Common myeloid progenitor, CD34-positive (primary cell): Measurements from ENCODE around the gene GRIK1.

Experiments used
- CTCF ChIA-PET: fragments of 350-600 bp; sonication (Branson Sonifier 250); formaldehyde crosslinking; loops from one replicate; lab custom pipeline; 2021; ENCODE audit warnings: antibody characterized with exemption; lab: Charles Lee
- POLR2A ChIA-PET: fragments of 350-600 bp; sonication (Branson Sonifier 250); formaldehyde crosslinking; loops from one replicate; lab custom pipeline; 2021; ENCODE audit warnings: antibody characterized with exemption; lab: Charles Lee
- DNase-seq, 3 donors: peaks; one replicate each; pipeline versions ENCODE4 v3.0.0 to v3.0.0-alpha.2; 2013
- H3K27ac ChIP-seq, 2 experiments: 1 replicate in 1 of 2; 2 replicates in 1 of 2; pipeline ENCODE4 v1.7.0; 2013; ENCODE audit warnings: inconsistent platforms in 2 of 2, low read length in 2 of 2, mild to moderate bottlenecking in 2 of 2, low read depth in 1 of 2, moderate library complexity in 1 of 2; ENCODE audit not compliant: severe bottlenecking in 2 of 2, insufficient read depth in 1 of 2, poor library complexity in 1 of 2
- H3K27me3 ChIP-seq, 5 experiments: replicated peaks in 2 of 5; 1 replicate in 3 of 5; 2 replicates in 2 of 5; pipeline versions ENCODE4 v1.6.1 to v1.7.0; 2013; ENCODE audit warnings: low read length in 4 of 5, mild to moderate bottlenecking in 2 of 5, moderate library complexity in 2 of 5, inconsistent platforms in 1 of 5; ENCODE audit not compliant: insufficient read depth in 5 of 5, control insufficient read depth in 4 of 5
- H3K36me3 ChIP-seq, 4 experiments: 1 replicate in 2 of 4; 2 replicates in 2 of 4; pipeline versions ENCODE4 v1.6.1 to v1.7.0; 2013; ENCODE audit warnings: low read length in 3 of 4, control low read depth in 1 of 4, mild to moderate bottlenecking in 1 of 4; ENCODE audit not compliant: control insufficient read depth in 4 of 4, insufficient read depth in 4 of 4
- H3K4me1 ChIP-seq, 4 experiments: 1 replicate in 3 of 4; 2 replicates in 1 of 4; pipeline versions ENCODE4 v1.6.1 to v1.7.1; 2013; ENCODE audit warnings: low read length in 3 of 4, mild to moderate bottlenecking in 3 of 4, control low read depth in 1 of 4, inconsistent platforms in 1 of 4, moderate library complexity in 1 of 4; ENCODE audit not compliant: control insufficient read depth in 4 of 4, insufficient read depth in 4 of 4; ENCODE audit errors: control extremely low read depth in 1 of 4
- H3K4me3 ChIP-seq, 7 experiments: 1 replicate in 4 of 7; 2 replicates in 3 of 7; pipeline versions ENCODE4 v1.5.1 to v1.7.0; 2013; ENCODE audit warnings: mild to moderate bottlenecking in 7 of 7, low read length in 6 of 7, moderate library complexity in 6 of 7, inconsistent platforms in 2 of 7, low read depth in 2 of 7, control low read depth in 1 of 7; ENCODE audit not compliant: insufficient read depth in 4 of 7, control insufficient read depth in 1 of 7; ENCODE audit errors: extremely low read depth in 1 of 7
- H3K9me3 ChIP-seq, 5 experiments: 1 replicate in 4 of 5; 2 replicates in 1 of 5; pipeline versions ENCODE4 v1.6.1 to v1.7.1; 2013; ENCODE audit warnings: low read length in 4 of 5, mild to moderate bottlenecking in 2 of 5, inconsistent platforms in 1 of 5, low read depth in 1 of 5, moderate library complexity in 1 of 5; ENCODE audit not compliant: control insufficient read depth in 4 of 5, insufficient read depth in 2 of 5; ENCODE audit errors: control extremely low read depth in 1 of 5
- WGBS: methylation state at CpG from one replicate; pipeline ENCODE4 v1.1.5; 2013; ENCODE audit not compliant: insufficient coverage; 5-methylcytosine and 5-hydroxymethylcytosine counted together

Gene GRIK1

GRCh38 chr21:29654855-29655254 lies 284.9 kb downstream of the GRIK1 start:
- WGBS, result 100% methylated on average over 2 of the region's 3 CpGs
- DNase-seq, result no peak
- Histone ChIP-seq H3K36me3 (no peaks in the 10 kb centered on the region), H3K27ac (no peak overlapping the region), H3K27me3 (no peaks in the 10 kb centered on the region), H3K4me3 (no peak overlapping the region), H3K9me3 (peaks cover 0 to under 1% (median 0%) of the 10 kb centered on the region in 5 experiments), H3K4me1 (peaks cover 11 to 36% (median 22%) of the 10 kb centered on the region in 4 experiments)
- ChIA-PET CTCF (no interaction called here), POLR2A (no interaction called here)

GRCh38 chr21:29654203-29654602 lies 285.6 kb downstream of the GRIK1 start:
- Histone ChIP-seq H3K27me3 (no peaks in the 10 kb centered on the region), H3K36me3 (no peaks in the 10 kb centered on the region), H3K27ac (no peak overlapping the region), H3K9me3 (no peaks in the 10 kb centered on the region), H3K4me1 (peaks cover 11 to 38% (median 24%) of the 10 kb centered on the region in 4 experiments), H3K4me3 (no peak overlapping the region)
- POLR2A ChIA-PET, result no interaction called here
- CTCF ChIA-PET, result no interaction called here
- DNase-seq, result no peak

- 95% methylated on average over 5 of the region's 6 CpGs for WGBS
- Histone ChIP-seq H3K27ac (no peak overlapping the region), H3K27me3 (no peaks in the 10 kb centered on the region), H3K36me3 (no peaks in the 10 kb centered on the region), H3K9me3 (no peaks in the 10 kb centered on the region), H3K4me1 (peaks cover 0 to 10% (median 4%) of the 10 kb centered on the region in 4 experiments), H3K4me3 (no peak overlapping the region)
- ChIA-PET CTCF (interaction anchor here (1.5 kb wide), 1 partner anchor 8 kb away, joined by 3 read pairs; no protein-coding TSS in a partner anchor), POLR2A (no interaction called here)
- DNase-seq, result no peak
Measured at GRCh38 chr21:29650523-29651022, 289.2 kb downstream of the GRIK1 start.

GRCh38 chr21:29649406-29649814 lies 290.4 kb downstream of the GRIK1 start:
- Histone ChIP-seq H3K36me3 (no peaks in the 10 kb centered on the region), H3K27ac (peak overlapping the region in 1 of 2 experiments; percentile 65), H3K4me1 (peaks cover 0 to 9% (median 4%) of the 10 kb centered on the region in 4 experiments), H3K27me3 (no peaks in the 10 kb centered on the region), H3K4me3 (no peak overlapping the region), H3K9me3 (no peaks in the 10 kb centered on the region)
- ChIA-PET POLR2A (no interaction called here), CTCF (interaction anchor here (1.5 kb wide), 1 partner anchor 10 kb away, joined by 3 read pairs; no protein-coding TSS in a partner anchor)
- DNase-seq, result peak in 2 of 3 donors; percentile 52 to 68
- WGBS, result 27% methylated on average over 1 of the region's 5 CpGs

- POLR2A ChIA-PET, result no interaction called here
- peaks cover 0 to 8% (median 4%) of the 10 kb centered on the region in 4 experiments for H3K4me1 ChIP-seq
- H3K36me3 ChIP-seq, result no peaks in the 10 kb centered on the region
- CTCF ChIA-PET, result no interaction called here
- no peak overlapping the region for H3K4me3 ChIP-seq
- DNase-seq, result no peak
- H3K9me3 ChIP-seq, result no peaks in the 10 kb centered on the region
- H3K27me3 ChIP-seq, result no peaks in the 10 kb centered on the region
- 91% methylated on average over 4 of the region's 5 CpGs for WGBS
- H3K27ac ChIP-seq, result peak overlapping the region in 1 of 2 experiments; percentile 65
Measured at GRCh38 chr21:29648710-29649240, 291.0 kb downstream of the GRIK1 start.

GRCh38 chr21:29647353-29647781 lies 292.4 kb downstream of the GRIK1 start:
- Histone ChIP-seq H3K4me1 (peaks cover 0 to 7% (median 4%) of the 10 kb centered on the region in 4 experiments), H3K9me3 (peaks cover 0 to 1% (median 0%) of the 10 kb centered on the region in 5 experiments), H3K27me3 (no peaks in the 10 kb centered on the region), H3K36me3 (no peaks in the 10 kb centered on the region), H3K27ac (no peak overlapping the region), H3K4me3 (no peak overlapping the region)
- no peak for DNase-seq
- ChIA-PET CTCF (no interaction called here), POLR2A (no interaction called here)
- 89% methylated on average over 4 of the region's 5 CpGs for WGBS

- 93% methylated on average over 2 of the region's 3 CpGs for WGBS
- no peaks in the 10 kb centered on the region for H3K27me3 ChIP-seq
- H3K4me3 ChIP-seq, result no peak overlapping the region
- H3K9me3 ChIP-seq, result peaks cover 0 to 1% (median 0%) of the 10 kb centered on the region in 5 experiments
- ChIA-PET CTCF (no interaction called here), POLR2A (no interaction called here)
- DNase-seq, result no peak
- peaks cover 0 to 5% (median 1%) of the 10 kb centered on the region in 4 experiments for H3K4me1 ChIP-seq
- no peaks in the 10 kb centered on the region for H3K36me3 ChIP-seq
- no peak overlapping the region for H3K27ac ChIP-seq
Measured at GRCh38 chr21:29645666-29646553, 293.9 kb downstream of the GRIK1 start.
